ENCODE measurements around the gene KLHL20.

Gene KLHL20

GRCh38 chr1:173823781-173824314 lies 109.1 kb downstream of the KLHL20 start:
- TF ChIP-seq CTCF (IDR thresholded peaks at IDR 0.05): no peak

DNA sequence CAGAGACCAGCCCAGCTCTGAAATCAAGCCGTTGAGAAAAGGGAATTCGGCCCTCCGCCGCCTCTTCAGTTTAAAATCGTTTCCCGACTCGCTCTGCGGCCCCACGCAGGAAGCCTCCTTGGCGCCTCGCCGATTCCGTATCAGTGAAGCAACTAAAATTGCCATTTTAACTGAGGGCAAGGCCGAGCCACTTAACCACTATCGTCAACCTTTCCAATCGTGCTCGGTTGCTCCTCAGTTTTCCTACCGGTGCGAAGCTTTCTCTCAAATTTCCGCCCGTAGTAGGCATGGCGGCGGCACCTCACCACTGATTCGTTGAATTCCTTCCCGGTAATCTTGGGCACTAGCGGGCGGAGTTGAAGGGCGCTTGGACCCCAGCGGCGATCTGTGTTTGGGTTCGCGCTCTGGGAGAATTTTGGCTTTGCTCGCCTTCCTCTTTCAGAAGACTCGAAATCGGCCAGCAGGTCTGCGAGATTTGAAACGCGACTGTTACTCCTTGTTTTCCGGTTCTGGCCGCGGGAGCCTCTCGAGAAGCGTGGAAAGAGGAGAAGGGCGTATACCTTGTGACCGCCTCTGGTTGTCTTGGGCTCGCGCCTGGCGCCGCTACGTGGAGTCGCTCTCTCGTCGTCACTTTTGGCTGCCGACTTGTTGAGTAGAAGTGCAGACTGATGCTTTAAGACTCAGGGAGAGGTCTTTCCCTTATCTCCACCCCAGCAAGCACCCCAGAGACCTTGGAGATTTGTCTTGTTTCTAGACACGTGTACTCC lies 109.7 kb downstream of the KLHL20 start, which contains the start of the genes CENPL and DARS2:
TSS of gene CENPL (minus strand) at position 569 of the 767 bp plus-strand sequence. CDS start 13,584 bp downstream, outside the sequence.
TSS of gene DARS2 (plus strand) at position 359 of the 767 bp plus-strand sequence. CDS start 557 bp downstream, outside the sequence.
- no peak for TF ChIP-seq CTCF (IDR thresholded peaks at IDR 0.05)

- TF ChIP-seq CTCF (IDR thresholded peaks at IDR 0.05): no peak
Observed at GRCh38 chr1:173827611-173828010, 112.8 kb downstream of the KLHL20 start.

- TF ChIP-seq CTCF (IDR thresholded peaks at IDR 0.05): no peak
Observed at GRCh38 chr1:173832748-173833147, 118.0 kb downstream of the KLHL20 start.
